H1 (cell line): ENCODE data around the gene RUVBL1. TPM values are rescaled to one million over a fixed set of nuclear protein-coding genes. Genes with fewer than 3 reads are reported as not detected.

Experiments used
- BACH1 ChIP-seq: IDR thresholded peaks from 2 replicates; pipeline ENCODE4 v1.6.1; 2012; ENCODE audit warnings: low read length, improper control_type of control experiment
- CBX5 ChIP-seq: fragments of 300-800, 300-1000 bp; sonication (generic); IDR thresholded peaks from 2 replicates; pipeline ENCODE4 v1.7.1; 2016; ENCODE audit warnings: antibody characterized with exemption, low read length, low read depth
- KDM4A ChIP-seq: IDR thresholded peaks from one replicate; pipeline ENCODE4 v1.7.1; 2012; ENCODE audit warnings: low read depth, mild to moderate bottlenecking, moderate library complexity, low read length, inconsistent platforms; ENCODE audit not compliant: severe bottlenecking
- RFX5 ChIP-seq: IDR thresholded peaks from 2 replicates; pipeline ENCODE4 v1.6.1; 2011; ENCODE audit warnings: low read depth, low read length, improper control_type of control experiment, borderline replicate concordance
- SIN3A ChIP-seq, 2 experiments: IDR thresholded peaks in 1 of 2; conservative IDR thresholded peaks in 1 of 2; 2 replicates each; pipeline ENCODE4 v1.6.1; 2011 to 2012; ENCODE audit warnings: low read length in 2 of 2, improper control_type of control experiment in 1 of 2, low read depth in 1 of 2, mild to moderate bottlenecking in 1 of 2
- TEAD4 ChIP-seq: IDR thresholded peaks from 2 replicates; pipeline ENCODE4 v1.6.1; 2012; ENCODE audit warnings: low read depth, low read length, inconsistent platforms, mixed read lengths
- polyA plus RNA-seq, 7 experiments: library from polyadenylated mRNA; depleted of rRNA in 3 of 7; stranded (reverse) in 5 of 7; unstranded in 2 of 7; fragments of >200 nt in 5 of 7; fragments of 200-250 nt in 2 of 7; gene quantifications; 1 replicate in 5 of 7; 2 replicates in 1 of 7; 4 replicates in 1 of 7; pipeline versions ENCODE4 v1.2.1 to v1.2.3, GENCODE V29; 2011 to 2013; ENCODE audit warnings: missing spikeins in 2 of 7, mixed read lengths in 2 of 7
- total RNA-seq: library from RNA; stranded (reverse); fragmentation: NEBNext Ultra II Directional; extraction: Animal tissue kit (Norgen Biotek cat#: 25700); gene quantifications from 2 replicates; pipeline ENCODE4 v1.2.1, GENCODE V29; 2021
- TF ChIP-seq, protein P1 (sequence below): fragments of 300-600 bp; sonication (generic); IDR thresholded peaks from 2 replicates; pipeline ENCODE4 v1.7.1; 2012; ENCODE audit warnings: low read length, moderate library complexity, mild to moderate bottlenecking, inconsistent platforms; ENCODE audit not compliant: insufficient replicate concordance
- TF ChIP-seq, protein P2 (sequence below): IDR thresholded peaks from 2 replicates; pipeline ENCODE4 v1.6.1; 2011; ENCODE audit warnings: low read length, improper control_type of control experiment
- TF ChIP-seq, protein P3 (sequence below): IDR thresholded peaks from 2 replicates; pipeline ENCODE4 v1.6.1; 2012; ENCODE audit warnings: low read length, inconsistent platforms

RUVBL1 gene
- total and polyA plus RNA-seq, 2 of the 8 experiments (the other 6 are each of a cell fraction or from before 2014, with no cell fraction given) = 112 to 135 TPM

DNA sequence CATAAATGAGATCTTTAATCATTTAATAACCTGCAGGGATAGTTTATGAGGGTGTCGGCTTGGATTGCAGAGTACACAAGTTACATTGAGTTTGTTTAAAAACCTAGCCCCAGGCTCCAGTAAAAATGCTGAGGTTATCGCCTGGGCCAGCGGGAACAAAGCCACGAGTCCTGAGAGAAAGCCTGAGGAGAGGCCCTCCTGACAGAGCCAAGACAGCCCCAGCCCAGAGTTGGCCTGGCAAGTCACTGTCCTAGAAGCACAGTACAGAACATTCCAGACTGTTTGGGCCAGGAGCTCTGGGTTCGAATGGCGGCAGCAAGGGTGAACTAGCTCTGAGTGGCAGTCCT is 39.0 kb downstream of the RUVBL1 start (continued):
- TF ChIP-seq, protein P1, sequence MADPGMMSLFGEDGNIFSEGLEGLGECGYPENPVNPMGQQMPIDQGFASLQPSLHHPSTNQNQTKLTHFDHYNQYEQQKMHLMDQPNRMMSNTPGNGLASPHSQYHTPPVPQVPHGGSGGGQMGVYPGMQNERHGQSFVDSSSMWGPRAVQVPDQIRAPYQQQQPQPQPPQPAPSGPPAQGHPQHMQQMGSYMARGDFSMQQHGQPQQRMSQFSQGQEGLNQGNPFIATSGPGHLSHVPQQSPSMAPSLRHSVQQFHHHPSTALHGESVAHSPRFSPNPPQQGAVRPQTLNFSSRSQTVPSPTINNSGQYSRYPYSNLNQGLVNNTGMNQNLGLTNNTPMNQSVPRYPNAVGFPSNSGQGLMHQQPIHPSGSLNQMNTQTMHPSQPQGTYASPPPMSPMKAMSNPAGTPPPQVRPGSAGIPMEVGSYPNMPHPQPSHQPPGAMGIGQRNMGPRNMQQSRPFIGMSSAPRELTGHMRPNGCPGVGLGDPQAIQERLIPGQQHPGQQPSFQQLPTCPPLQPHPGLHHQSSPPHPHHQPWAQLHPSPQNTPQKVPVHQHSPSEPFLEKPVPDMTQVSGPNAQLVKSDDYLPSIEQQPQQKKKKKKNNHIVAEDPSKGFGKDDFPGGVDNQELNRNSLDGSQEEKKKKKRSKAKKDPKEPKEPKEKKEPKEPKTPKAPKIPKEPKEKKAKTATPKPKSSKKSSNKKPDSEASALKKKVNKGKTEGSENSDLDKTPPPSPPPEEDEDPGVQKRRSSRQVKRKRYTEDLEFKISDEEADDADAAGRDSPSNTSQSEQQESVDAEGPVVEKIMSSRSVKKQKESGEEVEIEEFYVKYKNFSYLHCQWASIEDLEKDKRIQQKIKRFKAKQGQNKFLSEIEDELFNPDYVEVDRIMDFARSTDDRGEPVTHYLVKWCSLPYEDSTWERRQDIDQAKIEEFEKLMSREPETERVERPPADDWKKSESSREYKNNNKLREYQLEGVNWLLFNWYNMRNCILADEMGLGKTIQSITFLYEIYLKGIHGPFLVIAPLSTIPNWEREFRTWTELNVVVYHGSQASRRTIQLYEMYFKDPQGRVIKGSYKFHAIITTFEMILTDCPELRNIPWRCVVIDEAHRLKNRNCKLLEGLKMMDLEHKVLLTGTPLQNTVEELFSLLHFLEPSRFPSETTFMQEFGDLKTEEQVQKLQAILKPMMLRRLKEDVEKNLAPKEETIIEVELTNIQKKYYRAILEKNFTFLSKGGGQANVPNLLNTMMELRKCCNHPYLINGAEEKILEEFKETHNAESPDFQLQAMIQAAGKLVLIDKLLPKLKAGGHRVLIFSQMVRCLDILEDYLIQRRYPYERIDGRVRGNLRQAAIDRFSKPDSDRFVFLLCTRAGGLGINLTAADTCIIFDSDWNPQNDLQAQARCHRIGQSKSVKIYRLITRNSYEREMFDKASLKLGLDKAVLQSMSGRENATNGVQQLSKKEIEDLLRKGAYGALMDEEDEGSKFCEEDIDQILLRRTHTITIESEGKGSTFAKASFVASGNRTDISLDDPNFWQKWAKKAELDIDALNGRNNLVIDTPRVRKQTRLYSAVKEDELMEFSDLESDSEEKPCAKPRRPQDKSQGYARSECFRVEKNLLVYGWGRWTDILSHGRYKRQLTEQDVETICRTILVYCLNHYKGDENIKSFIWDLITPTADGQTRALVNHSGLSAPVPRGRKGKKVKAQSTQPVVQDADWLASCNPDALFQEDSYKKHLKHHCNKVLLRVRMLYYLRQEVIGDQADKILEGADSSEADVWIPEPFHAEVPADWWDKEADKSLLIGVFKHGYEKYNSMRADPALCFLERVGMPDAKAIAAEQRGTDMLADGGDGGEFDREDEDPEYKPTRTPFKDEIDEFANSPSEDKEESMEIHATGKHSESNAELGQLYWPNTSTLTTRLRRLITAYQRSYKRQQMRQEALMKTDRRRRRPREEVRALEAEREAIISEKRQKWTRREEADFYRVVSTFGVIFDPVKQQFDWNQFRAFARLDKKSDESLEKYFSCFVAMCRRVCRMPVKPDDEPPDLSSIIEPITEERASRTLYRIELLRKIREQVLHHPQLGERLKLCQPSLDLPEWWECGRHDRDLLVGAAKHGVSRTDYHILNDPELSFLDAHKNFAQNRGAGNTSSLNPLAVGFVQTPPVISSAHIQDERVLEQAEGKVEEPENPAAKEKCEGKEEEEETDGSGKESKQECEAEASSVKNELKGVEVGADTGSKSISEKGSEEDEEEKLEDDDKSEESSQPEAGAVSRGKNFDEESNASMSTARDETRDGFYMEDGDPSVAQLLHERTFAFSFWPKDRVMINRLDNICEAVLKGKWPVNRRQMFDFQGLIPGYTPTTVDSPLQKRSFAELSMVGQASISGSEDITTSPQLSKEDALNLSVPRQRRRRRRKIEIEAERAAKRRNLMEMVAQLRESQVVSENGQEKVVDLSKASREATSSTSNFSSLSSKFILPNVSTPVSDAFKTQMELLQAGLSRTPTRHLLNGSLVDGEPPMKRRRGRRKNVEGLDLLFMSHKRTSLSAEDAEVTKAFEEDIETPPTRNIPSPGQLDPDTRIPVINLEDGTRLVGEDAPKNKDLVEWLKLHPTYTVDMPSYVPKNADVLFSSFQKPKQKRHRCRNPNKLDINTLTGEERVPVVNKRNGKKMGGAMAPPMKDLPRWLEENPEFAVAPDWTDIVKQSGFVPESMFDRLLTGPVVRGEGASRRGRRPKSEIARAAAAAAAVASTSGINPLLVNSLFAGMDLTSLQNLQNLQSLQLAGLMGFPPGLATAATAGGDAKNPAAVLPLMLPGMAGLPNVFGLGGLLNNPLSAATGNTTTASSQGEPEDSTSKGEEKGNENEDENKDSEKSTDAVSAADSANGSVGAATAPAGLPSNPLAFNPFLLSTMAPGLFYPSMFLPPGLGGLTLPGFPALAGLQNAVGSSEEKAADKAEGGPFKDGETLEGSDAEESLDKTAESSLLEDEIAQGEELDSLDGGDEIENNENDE = no peak
- TF ChIP-seq CBX5 (no peak), KDM4A (no peak), TEAD4 (no peak), BACH1 (no peak), SIN3A (conservative IDR thresholded peaks at IDR 0.05 in 1 of 2, IDR thresholded peaks at IDR 0.05 in 1 of 2; ENCODE audit: low read depth in 1 of 2, low read length in 2 of 2) (no peak), RFX5 (no peak)
- TF ChIP-seq, protein P2, sequence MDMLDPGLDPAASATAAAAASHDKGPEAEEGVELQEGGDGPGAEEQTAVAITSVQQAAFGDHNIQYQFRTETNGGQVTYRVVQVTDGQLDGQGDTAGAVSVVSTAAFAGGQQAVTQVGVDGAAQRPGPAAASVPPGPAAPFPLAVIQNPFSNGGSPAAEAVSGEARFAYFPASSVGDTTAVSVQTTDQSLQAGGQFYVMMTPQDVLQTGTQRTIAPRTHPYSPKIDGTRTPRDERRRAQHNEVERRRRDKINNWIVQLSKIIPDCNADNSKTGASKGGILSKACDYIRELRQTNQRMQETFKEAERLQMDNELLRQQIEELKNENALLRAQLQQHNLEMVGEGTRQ = no peak
- TF ChIP-seq, protein P3, sequence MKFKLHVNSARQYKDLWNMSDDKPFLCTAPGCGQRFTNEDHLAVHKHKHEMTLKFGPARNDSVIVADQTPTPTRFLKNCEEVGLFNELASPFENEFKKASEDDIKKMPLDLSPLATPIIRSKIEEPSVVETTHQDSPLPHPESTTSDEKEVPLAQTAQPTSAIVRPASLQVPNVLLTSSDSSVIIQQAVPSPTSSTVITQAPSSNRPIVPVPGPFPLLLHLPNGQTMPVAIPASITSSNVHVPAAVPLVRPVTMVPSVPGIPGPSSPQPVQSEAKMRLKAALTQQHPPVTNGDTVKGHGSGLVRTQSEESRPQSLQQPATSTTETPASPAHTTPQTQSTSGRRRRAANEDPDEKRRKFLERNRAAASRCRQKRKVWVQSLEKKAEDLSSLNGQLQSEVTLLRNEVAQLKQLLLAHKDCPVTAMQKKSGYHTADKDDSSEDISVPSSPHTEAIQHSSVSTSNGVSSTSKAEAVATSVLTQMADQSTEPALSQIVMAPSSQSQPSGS = no peak
